Activated naive CD4-positive, alpha-beta T cell treated with anti-CD3 and anti-CD28 coated beads, Interleukin-2, amount 10 ng/mL, durations not matched to agents 7 days and 5 days (primary cell): ENCODE results near the gene SECTM1.
A peak's percentile ranks its signal among the peaks of the same experiment; 100 is the strongest.
"Not testable (repeated sequence)": the region's sequence is repeated elsewhere in the genome, so short reads cannot be mapped to it uniquely, and the experiment has no call there.

Source experiments
- CTCF ChIA-PET: fragments of 350-600 bp; sonication (Branson Sonifier 250); formaldehyde crosslinking; loops from one replicate; lab custom pipeline; 2021; ENCODE audit warnings: antibody characterized with exemption; lab: Charles Lee
- DNase-seq: peaks from one replicate; pipeline ENCODE4 v3.0.0-alpha.2; 2020
- H3K27ac Mint-ChIP-seq: one replicate; pipeline ENCODE4 v1.8.0; 2021; ENCODE audit warnings: mild to moderate bottlenecking, moderate library complexity, mixed read lengths
- H3K27me3 Mint-ChIP-seq: one replicate; pipeline ENCODE4 v1.8.0; 2021; ENCODE audit warnings: mild to moderate bottlenecking, mixed read lengths
- H3K36me3 Mint-ChIP-seq: one replicate; pipeline ENCODE4 v1.8.0; 2021; ENCODE audit warnings: mixed read lengths
- H3K4me1 Mint-ChIP-seq: one replicate; pipeline ENCODE4 v1.8.0; 2021; ENCODE audit warnings: mixed read lengths
- H3K4me3 Mint-ChIP-seq: one replicate; pipeline ENCODE4 v1.8.0; 2021; ENCODE audit warnings: mild to moderate bottlenecking, moderate library complexity, mixed read lengths
- H3K9me3 Mint-ChIP-seq: one replicate; pipeline ENCODE4 v1.8.0; 2021; ENCODE audit warnings: mixed read lengths

The SECTM1 gene

GRCh38 chr17:82373072-82373452 is 39.5 kb upstream of the SECTM1 start:
- not testable (repeated sequence) for DNase-seq, H3K4me3 Mint-ChIP-seq, H3K27ac Mint-ChIP-seq, H3K36me3 Mint-ChIP-seq, H3K9me3 Mint-ChIP-seq
- CTCF ChIA-PET = interaction anchor here (0.7 kb wide), 1 partner anchor 16 kb away, joined by 3 read pairs; no protein-coding TSS in a partner anchor
- Mint-ChIP-seq H3K27me3 (peaks cover 94% of the 10 kb centered on the region), H3K4me1 (peaks cover 20% of the 10 kb centered on the region)

- no peak overlapping the region for H3K27ac Mint-ChIP-seq
- H3K4me3 Mint-ChIP-seq = no peak overlapping the region
- peaks cover 20% of the 10 kb centered on the region for H3K4me1 Mint-ChIP-seq
- DNase-seq = no peak
- CTCF ChIA-PET = interaction anchor here (0.7 kb wide), 1 partner anchor 15 kb away, joined by 3 read pairs; no protein-coding TSS in a partner anchor
- peaks cover 94% of the 10 kb centered on the region for H3K27me3 Mint-ChIP-seq
- H3K9me3 Mint-ChIP-seq = no peaks in the 10 kb centered on the region
- no peaks in the 10 kb centered on the region for H3K36me3 Mint-ChIP-seq
Observed at GRCh38 chr17:82372249-82373071, 38.9 kb upstream of the SECTM1 start.

GRCh38 chr17:82371333-82372248 is 38.0 kb upstream of the SECTM1 start, which contains the start of gene UTS2R:
UTS2R (plus strand) TSS chr17:82371765; CDS start chr17:82374325, 2,560 bp downstream.
- CTCF ChIA-PET = interaction anchor here (1.4 kb wide), 1 partner anchor 19 kb away, joined by 5 read pairs; no protein-coding TSS in a partner anchor
- Mint-ChIP-seq H3K27me3 (peaks cover 92% of the 10 kb centered on the region), H3K4me3 (peak within 1 kb of the TSS; percentile 60)

GRCh38 chr17:82370471-82371332 is 37.1 kb upstream of the SECTM1 start:
- peak overlapping the region; percentile 31 for H3K27ac Mint-ChIP-seq
- peak; percentile 59 for DNase-seq
- H3K36me3 Mint-ChIP-seq = no peaks in the 10 kb centered on the region
- peak overlapping the region; percentile 60 for H3K4me3 Mint-ChIP-seq
- CTCF ChIA-PET = interaction anchor here (1.3 to 1.7 kb wide), 4 partner anchors 12 to 43 kb away, joined by 3 to 6 read pairs (median 4); partner anchors contain the start of gene TEX19
- peaks cover 91% of the 10 kb centered on the region for H3K27me3 Mint-ChIP-seq
- H3K9me3 Mint-ChIP-seq = no peaks in the 10 kb centered on the region
- peaks cover 20% of the 10 kb centered on the region for H3K4me1 Mint-ChIP-seq

More at GRCh38 chr17:82371333-82372248, 38.0 kb upstream of the SECTM1 start, which contains the start of gene UTS2R:
- H3K27ac Mint-ChIP-seq = peak within 1 kb of the TSS; percentile 31
- no peaks in the 10 kb centered on the region for H3K36me3 Mint-ChIP-seq
- H3K4me1 Mint-ChIP-seq = peaks cover 20% of the 10 kb centered on the region
- DNase-seq = no peak
- H3K9me3 Mint-ChIP-seq = no peaks in the 10 kb centered on the region

GRCh38 chr17:82369211-82369610 is 35.6 kb upstream of the SECTM1 start:
- CTCF ChIA-PET = interaction anchor here (1.3 to 1.7 kb wide), 3 partner anchors 11 to 45 kb away, joined by 3 to 6 read pairs (median 4); partner anchors contain the start of gene TEX19
- peaks cover 20% of the 10 kb centered on the region for H3K4me1 Mint-ChIP-seq
- H3K27ac Mint-ChIP-seq = no peak overlapping the region
- H3K4me3 Mint-ChIP-seq = no peak overlapping the region
- H3K36me3 Mint-ChIP-seq = no peaks in the 10 kb centered on the region
- no peak for DNase-seq
- peaks cover 81% of the 10 kb centered on the region for H3K27me3 Mint-ChIP-seq
- H3K9me3 Mint-ChIP-seq = no peaks in the 10 kb centered on the region

- H3K9me3 Mint-ChIP-seq = no peaks in the 10 kb centered on the region
- DNase-seq = no peak
- H3K4me1 Mint-ChIP-seq = peaks cover 18% of the 10 kb centered on the region
- no peaks in the 10 kb centered on the region for H3K36me3 Mint-ChIP-seq
- H3K27me3 Mint-ChIP-seq = peaks cover 74% of the 10 kb centered on the region
- no peak overlapping the region for H3K4me3 Mint-ChIP-seq
- CTCF ChIA-PET = interaction anchor here (0.7 kb wide), 1 partner anchor 189 kb away, joined by 4 read pairs; no protein-coding TSS in a partner anchor
- H3K27ac Mint-ChIP-seq = no peak overlapping the region
Observed at GRCh38 chr17:82367724-82368524, 34.4 kb upstream of the SECTM1 start.

- H3K27me3 Mint-ChIP-seq = peaks cover 74% of the 10 kb centered on the region
- no peaks in the 10 kb centered on the region for H3K9me3 Mint-ChIP-seq
- CTCF ChIA-PET = interaction anchor here (1.6 to 1.7 kb wide), 2 partner anchors 10 to 16 kb away, joined by 4 to 10 read pairs; no protein-coding TSS in a partner anchor
- H3K4me3 Mint-ChIP-seq = no peak overlapping the region
- no peaks in the 10 kb centered on the region for H3K36me3 Mint-ChIP-seq
- H3K4me1 Mint-ChIP-seq = peaks cover 15% of the 10 kb centered on the region
- no peak overlapping the region for H3K27ac Mint-ChIP-seq
- DNase-seq = no peak
Observed at GRCh38 chr17:82366749-82367148, 33.2 kb upstream of the SECTM1 start.

- H3K4me3 Mint-ChIP-seq = no peak overlapping the region
Observed at GRCh38 chr17:82365606-82366295, 32.2 kb upstream of the SECTM1 start.

GRCh38 chr17:82361885-82362633 is 28.5 kb upstream of the SECTM1 start:
- DNase-seq = no peak
- H3K27ac Mint-ChIP-seq = no peak overlapping the region
- no peaks in the 10 kb centered on the region for H3K9me3 Mint-ChIP-seq
- H3K4me1 Mint-ChIP-seq = peaks cover 8% of the 10 kb centered on the region
- H3K27me3 Mint-ChIP-seq = peaks cover 69% of the 10 kb centered on the region
- no peak overlapping the region for H3K4me3 Mint-ChIP-seq
- H3K36me3 Mint-ChIP-seq = no peaks in the 10 kb centered on the region
- CTCF ChIA-PET = interaction anchor here (0.9 kb wide), 1 partner anchor 9 kb away, joined by 3 read pairs; no protein-coding TSS in a partner anchor

More at GRCh38 chr17:82365606-82366295, 32.2 kb upstream of the SECTM1 start:
- Mint-ChIP-seq H3K27ac (no peak overlapping the region), H3K27me3 (peaks cover 76% of the 10 kb centered on the region), H3K36me3 (no peaks in the 10 kb centered on the region), H3K9me3 (no peaks in the 10 kb centered on the region), H3K4me1 (peaks cover 9% of the 10 kb centered on the region)
- CTCF ChIA-PET = interaction anchor here (1.6 to 1.7 kb wide), 2 partner anchors 9 to 15 kb away, joined by 4 to 10 read pairs; no protein-coding TSS in a partner anchor
- no peak for DNase-seq

- H3K36me3 Mint-ChIP-seq, DNase-seq, H3K27ac Mint-ChIP-seq, H3K4me1 Mint-ChIP-seq, H3K9me3 Mint-ChIP-seq, H3K4me3 Mint-ChIP-seq: not testable (repeated sequence)
- CTCF ChIA-PET = interaction anchor here (1.6 kb wide), 1 partner anchor 10 kb away, joined by 3 read pairs; no protein-coding TSS in a partner anchor
- peaks cover 72% of the 10 kb centered on the region for H3K27me3 Mint-ChIP-seq
Observed at GRCh38 chr17:82359451-82360074, 26.0 kb upstream of the SECTM1 start.
